HG03469 (cell line): ENCODE results near the gene AKAP14.
"Not testable (repeated sequence)": the region's sequence is repeated elsewhere in the genome, so short reads cannot be mapped to it uniquely, and the experiment has no call there.

Experiments used
- ATAC-seq: cut with Tn5 transposase; IDR thresholded peaks from one replicate; pipeline ENCODE4 v1.9.1; 2021; ENCODE audit warnings: mild to moderate bottlenecking, moderate library complexity, moderate number of reproducible peaks; ENCODE audit not compliant: unreplicated experiment

Gene AKAP14

GRCh38 chrX:119919835-119920585, 24.3 kb downstream of the AKAP14 start:
- no peak for ATAC-seq

GRCh38 chrX:119922391-119922790, 26.7 kb downstream of the AKAP14 start:
- not testable (repeated sequence) for ATAC-seq

GRCh38 chrX:119935215-119935874, 39.7 kb downstream of the AKAP14 start:
- no peak for ATAC-seq

GRCh38 chrX:119941336-119941735, 45.6 kb downstream of the AKAP14 start:
- ATAC-seq = no peak

- no peak for ATAC-seq
Measured at GRCh38 chrX:119942173-119942819, 46.6 kb downstream of the AKAP14 start.

GRCh38 chrX:119942831-119943184, 47.1 kb downstream of the AKAP14 start:
- peak; percentile 8 for ATAC-seq

- peak; percentile 83 for ATAC-seq
Measured at GRCh38 chrX:119943185-119943988, 47.7 kb downstream of the AKAP14 start, which contains the start of gene NKAP. TSS of gene NKAP (minus strand) at chrX:119943751. CDS start at chrX:119943605, 146 bp downstream.

- ATAC-seq = no peak
Measured at GRCh38 chrX:119945481-119945880, 49.8 kb downstream of the AKAP14 start.

GRCh38 chrX:119948381-119948780, 52.7 kb downstream of the AKAP14 start:
- ATAC-seq = no peak

- no peak for ATAC-seq
Measured at GRCh38 chrX:119954374-119954773, 58.7 kb downstream of the AKAP14 start.

GRCh38 chrX:119955807-119956570, 60.3 kb downstream of the AKAP14 start:
- ATAC-seq = not testable (repeated sequence)

- ATAC-seq = no peak
Measured at GRCh38 chrX:119960625-119961024, 64.9 kb downstream of the AKAP14 start.

GRCh38 chrX:119966837-119967236, 71.1 kb downstream of the AKAP14 start:
- not testable (repeated sequence) for ATAC-seq
